T-helper 1 cell treated with Interleukin-12 subunit alpha and Interleukin-12 subunit beta and Interleukin-4 antibody, amounts not matched to agents 30 ng/mL and 1 ng/mL, for 36 hours (primary cell): ENCODE measurements around the gene UBAC2. TPM values are rescaled to one million over a fixed set of nuclear protein-coding genes. Genes with fewer than 3 reads are reported as not detected.

Experiments used
- intact Hi-C: fragments of 100-400 bp; cut with micrococcal nuclease; formaldehyde crosslinking; loops from one replicate; pipeline ENCODE4 v1.15.1; 2024
- total RNA-seq: library from RNA; stranded (reverse); gene quantifications from 2 replicates; pipeline ENCODE4 v1.2.3, GENCODE V29; 2022

The UBAC2 gene
- total RNA-seq, 1 donor from 2014 or later = 50.0 TPM

DNA sequence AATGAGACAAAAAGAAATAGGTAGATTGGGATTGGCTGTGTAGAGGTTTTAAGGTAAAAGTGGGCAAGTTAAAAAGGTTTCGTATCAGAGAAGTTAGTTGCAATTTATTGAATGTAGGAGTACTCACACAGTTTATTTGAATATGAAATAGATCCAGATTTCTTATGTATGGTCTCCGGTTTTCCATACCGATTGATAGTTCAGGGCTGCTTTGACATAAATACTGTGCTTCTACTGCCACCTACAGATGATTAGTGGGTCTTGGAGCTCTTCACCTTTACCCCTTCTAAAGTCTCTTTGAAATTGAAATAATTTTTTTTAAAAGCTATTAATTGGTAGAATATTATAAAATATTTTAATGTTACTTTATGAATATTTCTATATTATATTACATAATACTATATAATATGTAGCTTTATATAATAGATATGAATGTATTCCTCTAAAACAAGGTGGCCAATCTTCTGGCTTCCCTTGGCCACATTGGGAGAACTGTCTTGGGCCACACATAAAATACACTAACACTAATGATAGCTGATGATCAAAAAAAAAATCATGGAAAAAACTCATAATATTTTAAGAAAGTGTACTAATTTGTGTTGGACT is 65.3 kb downstream of the UBAC2 start:
- intact Hi-C loops = loop anchor here (1.0 to 5.0 kb wide), 5 partner anchors 70 to 397 kb away; no protein-coding TSS in a partner anchor

DNA sequence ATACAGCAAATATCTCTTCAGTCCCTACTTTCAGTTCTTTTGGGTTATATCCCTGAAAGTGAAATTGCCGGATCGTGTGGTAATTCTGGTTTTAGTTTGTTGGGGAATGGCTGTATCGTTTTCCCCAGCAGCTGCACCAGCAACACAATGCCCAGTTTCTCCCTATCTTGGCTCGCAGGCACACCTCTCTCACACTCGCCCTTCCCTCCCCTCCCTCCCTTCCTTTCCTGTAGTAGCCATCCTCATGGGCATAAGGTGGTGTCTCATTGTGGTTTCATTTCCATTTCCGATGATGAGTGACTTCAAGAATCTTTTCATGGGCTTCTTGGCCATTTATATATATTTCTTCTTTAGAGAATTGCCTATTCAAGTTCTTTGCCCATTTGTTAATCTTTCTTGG is 66.2 kb downstream of the UBAC2 start:
- intact Hi-C loops = loop anchor here (1.0 to 5.0 kb wide), 5 partner anchors 71 to 398 kb away; no protein-coding TSS in a partner anchor

DNA sequence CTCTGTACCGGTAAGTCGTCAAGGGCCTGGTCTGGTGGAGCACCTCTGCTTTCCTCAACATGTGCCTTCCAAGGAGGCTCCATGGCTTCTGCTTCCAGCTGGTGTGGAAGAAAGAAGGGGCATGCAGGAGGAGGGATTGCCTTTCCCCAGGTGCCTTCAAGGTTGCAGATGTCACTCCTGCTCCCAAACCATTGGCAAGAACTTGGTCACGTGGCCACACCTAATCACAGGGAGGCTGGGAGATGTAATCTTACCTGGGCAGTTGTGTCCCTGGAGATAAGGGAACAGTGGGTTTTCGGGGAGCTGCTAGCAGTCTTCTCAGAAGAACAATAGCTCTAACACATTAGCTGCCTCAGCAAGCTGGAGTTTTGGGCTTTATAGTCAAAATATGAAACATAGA is 67.3 kb downstream of the UBAC2 start:
- intact Hi-C loops = loop anchor here (2.0 to 5.0 kb wide), 2 partner anchors 239 to 389 kb away; no protein-coding TSS in a partner anchor

DNA sequence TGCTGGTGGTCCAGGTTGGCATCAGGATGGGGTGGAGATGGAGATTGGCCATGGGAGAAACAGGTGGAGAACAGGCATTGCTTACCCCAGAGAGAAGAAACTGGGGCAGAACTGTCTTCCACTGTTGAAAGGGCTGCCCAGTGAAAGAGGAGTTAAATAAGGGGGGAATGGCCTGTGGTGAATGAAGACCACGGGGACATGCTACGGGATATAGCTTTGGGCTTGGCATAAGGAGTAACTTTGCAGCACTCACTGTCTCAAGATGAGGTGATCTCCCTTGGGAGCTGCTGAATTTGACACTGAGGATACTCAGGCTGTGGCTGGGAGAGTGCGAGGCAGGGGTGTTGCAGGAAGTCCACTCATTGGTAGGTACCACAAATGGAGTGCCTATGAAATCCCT is 68.2 kb downstream of the UBAC2 start:
- intact Hi-C loops = loop anchor here (1.0 to 5.0 kb wide), 5 partner anchors 87 to 388 kb away; no protein-coding TSS in a partner anchor

DNA sequence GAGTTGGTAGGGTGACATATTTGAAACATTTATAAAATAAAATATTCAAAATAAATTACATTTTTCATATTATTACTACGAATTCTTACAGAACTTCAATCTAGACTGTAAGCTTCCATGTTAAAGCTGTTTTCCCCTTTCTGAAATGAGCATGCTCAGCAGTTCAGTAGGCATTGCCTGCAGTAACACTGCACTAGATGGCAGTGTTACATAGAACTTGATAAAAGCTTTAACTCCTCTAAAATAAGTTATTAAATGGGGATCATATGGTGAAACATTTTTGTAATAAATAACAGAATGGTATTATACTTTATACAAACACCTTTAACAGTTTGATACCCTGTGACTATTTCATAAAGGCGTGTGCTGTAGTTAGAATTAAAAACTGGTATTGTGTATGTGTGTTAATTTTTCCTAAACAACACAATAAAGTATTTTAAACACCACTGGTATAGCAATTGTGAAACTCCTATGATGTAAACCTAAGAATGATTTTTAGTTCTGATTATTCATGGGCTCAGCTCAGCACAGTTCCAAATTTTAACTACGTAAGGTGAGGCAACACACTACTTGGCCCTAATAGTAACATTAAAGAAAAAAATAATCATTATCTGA is 69.1 kb downstream of the UBAC2 start:
- intact Hi-C loops = loop anchor here (1.0 to 5.0 kb wide), 6 partner anchors 53 to 388 kb away; no protein-coding TSS in a partner anchor

DNA sequence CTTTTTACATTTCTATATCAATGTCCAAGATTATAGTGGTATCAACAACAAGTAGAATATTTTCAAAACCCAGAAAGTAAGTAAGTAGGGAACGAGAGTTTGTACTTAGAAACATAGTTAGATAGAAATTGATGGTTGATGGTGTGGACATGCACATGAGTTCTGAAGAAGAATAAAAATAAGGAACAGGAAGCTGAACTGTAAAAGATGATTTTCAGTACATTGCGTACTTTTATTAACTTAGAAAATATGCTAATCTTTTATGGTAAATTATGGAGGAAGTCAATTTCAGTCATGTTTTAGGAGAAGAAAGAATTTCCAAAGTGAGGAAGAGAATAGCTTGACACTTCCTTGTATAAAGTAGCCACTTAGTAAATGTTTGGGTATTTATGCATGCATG is 69.9 kb downstream of the UBAC2 start:
- intact Hi-C loops = loop anchor here (1.0 kb wide), 1 partner anchor 52 kb away; no protein-coding TSS in a partner anchor

DNA sequence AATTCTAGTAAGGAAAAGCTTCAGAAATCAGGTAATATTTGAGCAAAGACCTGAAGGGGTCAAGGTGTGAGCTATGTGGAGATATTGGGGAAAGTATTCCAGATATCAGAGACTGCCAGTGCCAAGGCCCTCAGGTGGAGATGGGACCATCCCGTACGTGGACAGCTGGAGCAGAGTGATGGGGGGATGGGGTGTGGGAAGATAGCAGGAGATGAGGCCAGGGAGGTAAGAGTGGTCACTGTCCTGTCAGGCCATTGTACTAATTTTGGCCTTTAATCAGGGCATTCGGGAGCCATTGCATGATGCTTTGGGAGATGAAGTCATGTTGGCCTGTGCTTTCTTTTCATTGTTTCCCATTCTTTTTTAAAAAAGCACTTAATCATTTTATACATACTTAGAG is 70.6 kb downstream of the UBAC2 start:
- intact Hi-C loops = no loop called here

DNA sequence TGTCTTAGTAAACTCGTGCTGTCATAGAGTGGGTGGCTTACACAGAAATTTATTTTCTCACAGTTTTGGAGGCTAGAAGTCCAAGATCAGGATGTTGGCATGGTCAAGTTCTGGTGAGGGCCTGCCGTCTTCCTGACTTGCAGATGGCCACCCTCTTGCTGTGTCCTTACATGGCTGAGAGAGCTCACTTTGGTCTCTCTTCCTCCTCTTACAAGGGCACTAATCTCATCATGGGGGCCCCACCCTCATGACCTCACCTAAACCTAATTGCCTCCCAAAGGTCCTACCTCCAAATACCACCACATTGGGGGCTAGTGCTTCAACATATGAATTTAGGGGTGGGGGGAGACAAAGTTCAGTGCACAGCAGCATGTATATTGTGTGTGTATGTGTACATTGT is 71.8 kb downstream of the UBAC2 start:
- intact Hi-C loops = no loop called here

DNA sequence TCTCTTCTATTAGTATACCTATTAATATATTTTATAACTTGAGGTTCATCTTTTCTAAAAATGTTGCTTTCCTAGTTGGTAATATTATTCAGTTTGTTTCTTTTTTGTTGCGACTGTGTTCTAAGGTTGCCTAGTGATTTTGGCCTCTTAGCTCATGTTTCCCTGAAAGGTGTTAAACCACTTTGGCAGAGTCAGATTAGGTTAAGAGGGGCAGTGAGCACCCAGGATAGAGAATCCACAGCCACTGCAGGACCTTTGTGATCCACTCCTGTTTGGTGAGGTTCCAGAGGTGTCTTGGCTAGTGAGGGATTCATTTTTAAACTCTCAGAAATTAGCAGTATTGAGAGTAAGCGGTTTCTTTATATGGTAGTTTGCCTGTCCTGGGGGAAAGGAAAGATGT is 72.5 kb downstream of the UBAC2 start:
- intact Hi-C loops = no loop called here

DNA sequence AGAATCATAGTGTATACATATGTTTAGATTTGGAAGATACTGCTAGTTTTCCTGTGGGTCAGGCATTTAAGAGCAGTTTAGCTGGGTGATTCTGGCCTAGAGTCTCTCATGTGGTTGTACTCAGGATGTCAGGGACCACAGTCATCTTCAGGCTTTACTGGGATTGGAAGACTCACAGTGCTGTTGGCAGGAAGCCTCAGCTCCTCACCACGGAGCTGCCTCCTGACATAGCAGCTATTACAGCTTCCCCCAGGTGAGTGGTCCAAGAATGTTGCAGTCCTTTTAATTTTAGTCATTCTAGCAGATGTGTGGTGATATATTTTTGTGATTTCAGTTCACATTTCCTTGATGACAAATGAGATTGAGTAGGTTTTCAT is 74.4 kb downstream of the UBAC2 start:
- intact Hi-C loops = loop anchor here (1.0 to 2.0 kb wide), 2 partner anchors 14 to 21 kb away; no protein-coding TSS in a partner anchor

DNA sequence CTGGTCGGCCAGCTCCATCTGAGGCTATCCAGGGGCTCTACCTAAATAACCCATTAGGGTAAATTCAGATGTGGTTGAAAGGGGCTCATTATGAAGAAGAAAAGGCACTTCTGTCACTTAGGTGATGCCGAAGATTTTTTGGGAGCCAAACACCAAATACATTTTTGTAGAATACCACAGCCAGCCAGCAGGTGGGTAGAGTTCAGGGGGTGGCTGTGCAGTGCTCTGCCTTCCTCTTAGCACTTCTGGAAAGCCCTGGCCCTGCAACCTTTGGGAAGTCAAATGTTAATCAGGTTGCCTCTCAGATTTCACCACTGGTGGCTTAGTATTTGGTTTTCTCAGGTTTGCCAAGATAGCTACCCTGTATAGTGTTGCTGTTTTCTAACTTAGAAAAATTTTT is 76.1 kb downstream of the UBAC2 start:
- intact Hi-C loops = no loop called here

DNA sequence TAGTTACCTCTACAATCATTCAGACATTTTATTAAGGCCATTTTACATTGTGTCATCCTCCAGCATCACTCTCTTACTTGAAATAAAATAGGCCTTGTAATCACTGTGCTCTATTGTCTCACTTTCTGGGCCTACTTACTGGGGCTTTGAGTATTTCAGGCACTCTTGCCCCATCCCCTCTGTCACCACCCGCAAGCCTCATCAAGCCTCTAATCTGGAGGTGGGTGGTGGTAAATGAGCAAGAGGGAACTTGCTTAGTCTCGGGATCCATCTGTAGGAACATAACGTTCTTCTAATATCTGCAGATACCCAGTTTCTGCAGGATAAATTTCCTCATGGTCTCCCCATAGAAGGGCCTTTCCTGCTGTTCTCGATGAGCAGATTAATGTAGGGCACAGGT is 77.0 kb downstream of the UBAC2 start:
- intact Hi-C loops = no loop called here

DNA sequence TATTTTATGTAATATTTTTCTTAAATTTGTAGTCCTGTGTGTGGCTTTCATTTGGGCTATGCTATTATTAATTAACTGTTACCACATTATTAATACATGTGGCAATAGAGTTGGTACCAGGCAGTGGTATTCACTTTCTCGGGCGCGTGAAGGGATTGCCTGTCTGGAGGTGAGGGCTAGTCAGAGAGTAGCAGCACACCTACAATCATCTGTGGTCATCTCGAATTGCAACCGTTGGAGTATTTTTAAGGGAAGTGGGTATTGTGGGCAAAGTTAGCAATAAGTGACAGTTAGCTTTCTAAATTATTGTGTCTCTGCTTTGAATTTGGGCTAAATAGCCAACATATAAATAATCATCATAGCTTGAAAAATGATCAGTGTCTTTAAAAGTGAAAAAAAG is 77.5 kb downstream of the UBAC2 start:
- intact Hi-C loops = no loop called here

DNA sequence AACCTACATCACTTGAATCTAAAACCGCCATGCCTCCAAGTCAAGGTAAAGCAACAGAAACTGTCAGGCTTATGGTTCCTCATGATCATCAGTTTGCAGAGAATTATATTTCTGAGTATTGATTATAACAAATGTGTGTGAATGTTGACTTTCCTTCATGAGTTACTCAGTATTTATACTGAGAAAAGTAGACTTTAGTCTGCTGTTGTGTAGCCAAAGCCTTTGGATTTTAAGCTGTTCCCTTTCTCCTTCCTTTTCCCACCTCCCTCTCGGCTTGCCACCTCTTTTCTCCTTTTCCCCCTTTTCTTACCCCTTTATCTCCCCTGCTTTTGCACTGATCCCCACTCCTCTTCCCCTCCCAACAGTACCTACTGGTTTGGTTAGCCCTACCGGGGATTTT is 78.2 kb downstream of the UBAC2 start:
- intact Hi-C loops = no loop called here

DNA sequence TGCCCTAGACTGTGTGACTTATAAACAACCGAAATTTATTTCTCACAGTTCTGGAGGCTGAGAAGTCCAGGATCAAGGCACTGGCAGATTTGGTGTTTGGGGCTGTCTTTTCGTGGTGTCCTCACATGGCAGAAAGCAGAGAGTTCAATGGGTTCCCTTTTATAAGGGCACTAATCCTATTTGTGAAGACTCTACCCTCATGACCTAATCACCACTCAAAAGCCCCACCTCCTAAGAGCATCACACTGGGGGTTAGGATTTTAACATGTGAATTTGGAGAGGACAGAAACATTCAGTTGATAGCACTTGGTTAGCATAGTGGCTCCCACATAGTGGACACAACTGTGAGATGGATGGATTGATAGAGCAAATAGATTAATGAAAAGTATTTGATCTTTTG is 79.0 kb downstream of the UBAC2 start:
- intact Hi-C loops = no loop called here

DNA sequence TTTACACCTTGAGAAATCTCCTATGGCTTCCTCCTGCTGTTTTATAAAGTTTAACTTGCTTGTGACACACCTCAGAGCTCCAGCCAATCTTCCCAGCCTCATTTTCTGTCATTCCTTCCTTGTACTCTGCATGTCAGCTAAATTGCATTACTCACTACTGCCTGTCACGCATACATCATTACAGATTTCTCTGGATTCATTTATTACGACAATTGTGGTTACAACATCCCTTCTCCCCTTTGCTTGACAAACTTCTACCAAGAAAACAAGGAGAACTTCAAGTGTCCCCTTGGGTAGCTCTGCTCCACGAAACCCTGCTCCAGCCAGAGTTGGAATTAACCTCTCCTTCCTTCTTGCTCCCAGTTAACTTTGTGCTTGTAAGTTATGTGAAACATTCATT is 79.5 kb downstream of the UBAC2 start:
- intact Hi-C loops = no loop called here

DNA sequence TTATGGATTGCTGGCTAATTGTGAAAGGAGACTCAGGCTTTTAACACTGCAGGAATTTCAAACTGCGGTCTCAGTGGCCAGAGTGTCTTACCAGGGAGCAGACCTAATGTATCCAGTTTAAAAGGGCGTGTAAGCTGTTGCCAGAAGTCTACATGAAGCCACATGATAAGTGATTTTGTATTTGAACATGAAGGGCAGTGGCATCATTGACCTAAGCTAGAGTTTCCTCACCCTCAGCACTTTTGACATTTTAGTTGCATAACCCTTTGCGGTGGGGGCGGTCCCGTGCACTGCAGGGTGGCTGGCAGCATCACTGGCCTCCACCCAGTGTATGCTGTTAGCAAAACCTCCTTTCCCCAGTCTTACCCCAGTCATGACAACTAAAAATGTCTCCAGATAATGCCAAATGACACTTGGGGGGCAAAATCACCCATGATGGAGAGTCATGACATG is 81.2 kb downstream of the UBAC2 start:
- intact Hi-C loops = no loop called here

DNA sequence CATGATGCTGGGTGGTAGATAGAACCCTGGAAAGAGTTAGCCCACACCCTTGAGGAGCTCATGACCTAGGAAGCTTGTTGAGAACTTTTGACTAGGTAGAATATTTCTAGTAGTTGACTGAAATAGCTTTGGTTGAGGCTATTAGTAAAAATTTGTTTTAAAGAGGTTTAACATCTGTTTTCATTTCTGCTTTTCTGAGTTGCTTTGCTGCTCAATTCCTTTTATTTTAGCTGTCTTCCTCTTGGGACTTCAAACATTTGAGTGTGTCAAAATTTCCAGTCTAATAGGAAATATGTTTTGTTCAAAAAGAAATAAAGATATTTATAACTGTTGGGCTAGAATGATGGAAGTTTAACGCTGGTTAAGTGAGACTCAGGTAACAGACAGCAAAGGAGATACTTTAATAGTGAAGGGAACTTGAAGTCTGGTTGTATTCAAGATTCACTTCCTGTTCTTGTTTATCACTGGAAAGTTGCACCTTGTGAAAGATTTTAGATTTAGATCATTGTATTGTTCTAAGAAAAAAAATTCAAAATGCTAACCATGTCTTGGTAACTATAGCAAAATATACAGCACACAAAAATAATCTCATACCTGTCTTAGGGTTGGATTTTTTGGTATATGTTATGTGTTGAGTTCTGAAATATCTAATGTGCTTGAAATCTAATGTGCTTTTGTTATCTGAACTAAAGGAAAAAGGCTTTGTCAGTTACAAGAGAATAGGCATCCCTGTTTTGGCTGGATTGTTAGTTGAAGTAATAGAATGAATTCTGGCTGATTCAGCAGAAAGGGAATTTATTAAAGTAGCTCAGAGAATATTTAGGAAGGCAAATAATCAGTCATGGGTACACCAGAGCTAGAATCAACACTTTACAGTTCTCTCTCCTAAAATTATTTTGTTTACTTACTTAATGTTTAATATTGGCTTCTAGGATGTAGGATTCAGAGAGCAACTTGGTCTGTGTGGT is 81.9 kb downstream of the UBAC2 start:
- intact Hi-C loops = no loop called here

DNA sequence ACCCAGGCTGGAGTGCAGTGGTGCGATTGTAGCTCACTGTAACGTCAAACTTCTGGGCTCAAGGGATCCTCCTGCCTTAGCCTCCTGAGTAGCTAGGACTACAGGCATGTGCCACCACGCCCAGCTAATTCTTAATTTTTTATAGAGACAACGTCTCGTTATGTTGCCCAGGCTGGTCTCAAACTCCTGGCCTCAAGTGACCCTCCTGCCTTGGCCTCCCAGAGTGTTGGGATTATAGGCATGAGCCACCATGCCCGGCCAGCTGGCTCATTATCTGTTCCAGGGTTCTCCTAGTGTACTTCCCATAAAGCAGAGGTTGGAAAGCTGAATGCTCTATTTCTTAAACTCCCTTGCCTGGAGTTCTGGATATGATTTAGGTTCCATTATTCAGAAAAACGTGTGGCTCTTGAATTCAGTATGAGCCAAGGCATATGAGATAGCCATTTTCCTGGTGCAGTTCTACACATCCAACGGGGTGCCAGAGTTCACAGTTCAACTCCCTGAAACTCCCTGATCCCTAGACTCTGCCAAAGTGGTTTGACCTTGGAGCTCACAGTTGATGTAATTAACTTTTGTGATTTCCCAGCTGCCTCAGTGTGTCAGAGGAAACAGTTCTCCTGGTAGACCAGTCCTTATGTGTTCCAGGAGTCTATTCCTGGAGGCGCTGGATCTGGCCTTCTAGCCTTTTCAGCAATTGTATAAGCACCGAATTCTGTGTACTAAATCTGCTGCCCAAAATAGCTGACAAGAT is 85.0 kb downstream of the UBAC2 start:
- intact Hi-C loops = no loop called here

DNA sequence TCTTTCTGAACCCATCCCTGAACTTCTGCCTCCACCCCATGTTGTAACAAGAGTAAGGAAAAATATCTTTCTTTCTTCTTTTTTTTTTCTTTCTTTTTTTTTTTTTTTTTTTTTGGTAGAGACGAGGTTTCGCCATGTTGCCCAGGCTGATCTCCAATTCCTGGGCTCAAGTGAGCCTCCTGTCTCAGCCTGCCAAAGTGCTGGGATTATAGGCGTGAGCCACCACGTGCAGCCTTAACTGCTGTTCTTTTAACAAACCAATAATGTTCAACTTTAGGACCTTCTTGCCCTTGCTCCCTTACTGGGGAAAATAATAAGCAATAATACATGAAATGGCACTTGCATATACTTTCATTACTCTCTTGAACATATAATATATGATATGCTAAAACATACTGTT is 86.9 kb downstream of the UBAC2 start:
- intact Hi-C loops = no loop called here

DNA sequence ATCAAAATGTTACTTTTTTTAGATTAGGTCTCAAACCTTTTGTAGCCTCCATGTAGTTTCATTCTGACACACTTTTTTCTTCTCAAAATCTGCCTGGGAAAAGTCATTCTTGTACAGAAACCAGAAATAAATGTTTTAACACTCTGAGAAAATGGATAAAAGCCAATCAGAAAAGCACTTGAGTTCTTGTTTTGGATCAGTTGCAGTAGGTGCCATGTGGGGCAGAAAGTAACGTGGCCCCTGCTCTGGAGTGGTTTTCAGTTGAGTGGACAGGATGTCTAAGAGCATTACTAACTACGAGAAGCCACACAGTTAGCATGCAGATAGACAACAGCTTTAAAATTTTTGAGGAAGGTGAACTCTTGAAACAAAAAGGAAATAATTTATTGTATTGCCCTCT is 87.4 kb downstream of the UBAC2 start:
- intact Hi-C loops = loop anchor here (1.0 to 2.0 kb wide), 5 partner anchors 8 to 149 kb away; partner anchors contain the start of gene GPR18
